Stimulated activated CD4-positive, alpha-beta T cell treated with anti-CD3 and anti-CD28 coated beads, Interleukin-2, amount 100 ng/mL, for 24 hours (primary cell): ENCODE results near the gene ZNF286A.
A peak's percentile ranks its signal among the peaks of the same experiment; 100 is the strongest.
"Not testable (repeated sequence)": the region's sequence is repeated elsewhere in the genome, so short reads cannot be mapped to it uniquely, and the experiment has no call there.

Experiments
- DNase-seq, 2 donors: peaks; one replicate each; pipeline ENCODE4 v3.0.0-alpha.2; 2020

The ZNF286A gene

DNA sequence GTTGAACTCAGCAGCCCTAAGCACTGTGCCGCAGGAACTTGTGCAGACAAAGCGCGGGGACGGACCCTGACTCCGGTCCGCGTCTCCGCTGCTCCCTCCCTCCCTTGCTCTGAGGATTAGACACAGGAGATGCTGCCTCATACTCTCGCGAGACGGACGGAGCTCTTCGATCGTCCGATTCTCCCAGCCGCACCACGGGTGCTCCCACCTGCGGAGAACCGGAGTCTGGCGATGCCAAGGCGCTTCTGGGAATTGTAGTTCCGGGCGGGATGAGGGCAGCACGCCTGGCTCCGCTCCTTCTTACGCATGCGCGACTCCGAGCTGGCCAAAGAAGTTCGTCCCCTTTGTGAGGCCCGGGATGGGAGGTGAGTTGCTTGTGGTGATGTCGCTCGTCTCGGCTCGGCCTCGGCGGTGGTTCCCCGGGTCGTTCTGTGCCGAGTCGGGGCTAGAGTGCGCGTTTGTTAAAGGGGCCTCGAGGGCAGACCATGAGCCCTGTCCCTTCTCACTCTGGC is at the start of gene ZNF286A:
Gene ZNF286A (plus strand): TSS at position 340 of the 512 bp plus-strand sequence. CDS start 578 bp downstream, outside the sequence.
- DNase-seq, result peak; percentile 97 to 98

GRCh38 chr17:15649861-15650421 is 49.6 kb upstream of the ZNF286A start:
- DNase-seq, result no peak

- DNase-seq, result no peak
These were observed 48.6 kb upstream of the ZNF286A start for GRCh38 chr17:15650741-15651582.

DNA sequence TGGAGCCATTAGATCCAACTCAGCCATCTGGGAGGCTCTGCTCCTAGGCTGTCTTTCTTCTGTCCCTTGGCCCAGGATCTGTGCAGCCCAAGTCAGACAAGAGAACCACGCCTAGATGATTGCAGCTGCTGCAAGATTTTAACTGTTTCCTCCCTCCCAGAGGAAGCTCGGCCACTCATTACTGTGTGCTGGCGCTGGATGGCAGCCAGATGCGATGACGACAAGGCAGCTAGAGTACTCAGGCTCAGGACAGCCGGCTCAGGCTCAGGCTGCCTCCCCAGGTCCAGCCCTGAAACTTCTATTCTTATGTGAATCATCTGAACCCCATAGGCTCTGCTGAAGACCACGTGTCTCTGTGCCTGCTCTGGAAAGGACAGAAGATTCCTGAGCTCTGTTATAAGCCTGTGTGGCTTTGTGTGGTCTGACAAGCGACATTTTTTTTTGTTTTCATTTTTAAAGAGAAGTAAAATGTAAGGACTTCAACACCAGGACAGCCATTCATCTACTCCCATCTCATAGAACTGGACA is 47.9 kb upstream of the ZNF286A start:
- DNase-seq, result peak in 1 of 2 donors; percentile 39

DNA sequence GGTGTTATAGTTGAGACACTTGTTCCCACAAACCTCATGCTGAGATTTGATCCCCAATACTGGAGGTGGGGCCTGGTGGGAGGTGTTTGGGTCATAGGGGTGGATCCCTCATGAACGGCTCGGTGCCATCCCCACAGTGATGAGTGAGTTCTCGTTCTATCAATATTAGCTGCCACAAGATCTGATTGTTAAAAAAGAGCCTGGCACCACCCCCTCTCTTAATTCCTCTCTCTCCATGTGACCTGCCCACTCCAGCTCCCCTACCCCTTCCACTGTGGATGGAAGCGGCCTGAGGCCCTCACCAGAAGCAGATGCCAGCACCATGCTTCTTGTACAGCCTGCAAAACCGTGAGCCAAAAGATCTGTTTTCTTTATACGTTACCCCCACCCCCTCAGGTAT is 46.6 kb upstream of the ZNF286A start:
- DNase-seq, result no peak

- DNase-seq, result not testable (repeated sequence)
These were observed 45.2 kb upstream of the ZNF286A start for GRCh38 chr17:15654401-15654800.

GRCh38 chr17:15654886-15655561 is 44.5 kb upstream of the ZNF286A start:
- no peak for DNase-seq

DNA sequence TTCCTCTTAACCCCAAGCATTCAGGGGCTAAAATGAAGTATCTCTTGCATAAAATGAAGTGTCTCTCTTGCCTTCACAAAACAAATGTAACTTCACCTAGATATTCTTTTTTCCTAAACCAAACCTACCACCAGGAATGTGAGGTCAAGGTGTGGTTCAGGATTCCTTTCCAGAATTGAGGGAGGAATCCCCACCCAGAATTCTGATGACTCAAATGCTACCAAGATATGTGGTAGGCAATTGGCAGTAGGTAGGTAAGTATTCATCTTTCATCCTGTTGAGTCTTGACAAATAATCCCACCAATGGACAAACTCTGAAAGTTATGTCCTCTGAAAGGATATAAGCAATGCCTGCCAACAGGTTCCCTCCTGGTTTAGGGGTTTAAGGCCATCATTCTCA is 41.7 kb upstream of the ZNF286A start:
- DNase-seq, result no peak

- DNase-seq, result no peak
These were observed 41.3 kb upstream of the ZNF286A start for GRCh38 chr17:15658296-15658695.

DNA sequence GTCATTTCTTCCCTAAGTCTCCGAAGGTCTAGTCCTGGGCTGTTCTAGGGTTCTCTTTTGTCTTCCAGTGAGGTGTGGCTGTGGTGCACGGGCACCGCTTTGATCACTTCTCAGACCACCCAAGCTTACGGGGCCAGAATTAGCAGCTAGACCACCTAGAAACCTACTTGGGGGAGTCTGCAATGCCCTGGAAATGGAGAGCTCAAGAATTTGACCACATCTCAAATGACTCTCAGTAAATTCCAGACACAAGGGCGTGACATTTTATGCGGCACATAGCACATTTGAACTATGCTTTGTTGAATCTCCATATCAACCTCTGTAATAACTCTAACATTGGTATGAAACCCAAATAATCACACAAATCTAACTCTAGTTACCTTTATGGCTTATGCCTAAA is 40.3 kb upstream of the ZNF286A start:
- DNase-seq, result no peak

DNA sequence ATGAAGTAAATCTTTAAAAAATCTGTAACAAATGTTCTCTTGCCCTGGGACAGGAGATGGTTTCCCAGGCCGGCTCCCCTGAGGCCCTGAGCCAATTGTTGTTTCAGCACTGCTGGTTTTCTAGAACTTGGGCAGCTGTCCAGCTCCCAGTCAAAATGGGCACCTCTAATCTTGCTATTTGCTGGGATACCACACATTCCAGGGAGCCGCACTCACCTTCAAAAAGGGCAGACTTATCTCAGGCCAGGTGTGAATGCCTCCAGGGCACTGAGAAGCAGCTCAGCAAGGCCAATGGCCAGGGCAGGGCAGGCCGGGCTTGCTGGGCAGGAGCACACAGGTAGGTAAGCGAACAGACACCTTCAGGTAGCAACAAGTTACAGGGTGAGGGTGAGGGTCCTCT is 39.9 kb upstream of the ZNF286A start:
- no peak for DNase-seq

DNA sequence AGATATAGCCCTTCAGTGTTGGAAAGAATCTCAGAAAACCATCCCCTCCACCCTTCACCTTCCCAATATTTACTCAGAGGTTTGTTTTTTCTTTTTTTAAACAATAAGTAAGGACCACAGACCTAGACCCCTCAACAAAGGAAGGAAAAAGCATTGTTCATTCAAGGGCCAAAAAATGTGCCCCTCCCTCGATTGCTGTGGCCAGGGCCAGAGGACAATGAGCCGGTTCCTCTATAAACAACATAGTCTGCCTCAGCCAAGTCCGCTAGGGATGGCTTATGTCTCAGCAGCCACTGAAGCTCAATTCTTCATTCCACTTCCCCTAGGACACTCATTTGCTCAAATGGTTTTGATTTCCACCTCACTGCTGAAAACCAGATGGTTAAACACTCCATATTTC is 39.5 kb upstream of the ZNF286A start:
- DNase-seq, result no peak

DNA sequence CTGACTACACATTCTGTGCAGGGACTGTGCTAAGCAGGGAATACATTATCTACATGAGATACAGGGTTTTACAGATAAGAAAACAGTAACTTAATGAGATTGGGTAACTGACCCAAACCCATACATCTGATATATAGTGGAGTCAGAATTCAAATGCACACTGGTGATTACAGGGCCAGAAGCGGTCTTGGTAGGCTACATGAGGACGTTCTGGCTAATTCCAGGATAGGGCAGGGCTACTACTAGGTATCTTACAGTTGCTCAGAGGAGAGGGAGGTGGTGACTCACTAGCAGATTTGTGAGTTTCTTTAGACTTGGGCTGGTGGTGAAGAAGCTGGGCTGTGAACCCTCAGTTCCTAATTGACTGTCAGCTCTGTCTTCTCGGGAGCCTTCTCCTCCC is 36.9 kb upstream of the ZNF286A start:
- DNase-seq, result no peak

GRCh38 chr17:15663176-15663575 is 36.4 kb upstream of the ZNF286A start:
- DNase-seq, result no peak

GRCh38 chr17:15663691-15664090 is 35.9 kb upstream of the ZNF286A start:
- DNase-seq, result no peak

- not testable (repeated sequence) for DNase-seq
These were observed 30.0 kb upstream of the ZNF286A start for GRCh38 chr17:15669526-15669925.

- not testable (repeated sequence) for DNase-seq
These were observed 24.9 kb upstream of the ZNF286A start for GRCh38 chr17:15674640-15675039.

GRCh38 chr17:15675991-15676390 is 23.6 kb upstream of the ZNF286A start:
- DNase-seq, result not testable (repeated sequence)

GRCh38 chr17:15683135-15683534 is 16.4 kb upstream of the ZNF286A start:
- not testable (repeated sequence) for DNase-seq

DNA sequence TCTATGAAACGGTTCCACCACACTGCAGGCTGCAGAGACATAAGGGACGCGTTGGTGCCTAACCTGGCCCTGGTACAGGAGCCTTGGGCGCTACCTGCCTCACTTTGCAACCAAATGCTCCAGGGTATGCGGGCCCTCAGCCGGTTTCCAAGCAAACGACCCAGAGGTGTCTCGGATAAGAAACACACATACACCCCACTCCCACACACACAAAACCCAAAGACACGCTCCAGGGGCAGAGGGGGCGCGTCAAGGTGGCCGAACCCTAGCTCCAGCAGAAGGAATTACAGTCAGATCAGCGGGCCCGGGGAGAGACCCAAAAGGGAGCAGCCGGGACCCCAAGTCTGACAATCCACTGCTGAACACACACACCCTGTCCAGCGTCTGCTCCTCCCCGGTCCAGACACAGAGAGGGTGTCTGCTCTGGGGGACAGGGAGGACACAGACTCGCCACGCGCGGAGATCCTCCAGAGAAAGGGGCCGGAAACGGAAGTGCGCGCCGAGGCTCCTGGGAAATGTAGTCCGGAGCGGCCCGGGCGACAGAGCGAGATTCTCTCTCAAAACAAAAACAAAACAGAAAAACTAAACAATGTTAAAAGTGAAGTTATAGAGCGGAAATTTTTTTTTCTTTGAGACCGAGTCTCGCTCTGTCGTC is 15.6 kb upstream of the ZNF286A start, which contains the start of gene TRIM16:
Gene TRIM16 (minus strand): TSS at position 488 of the 655 bp plus-strand sequence. CDS start 32,702 bp downstream, outside the sequence.
- peak; percentile 81 to 84 for DNase-seq

GRCh38 chr17:15687494-15687893 is 12.1 kb upstream of the ZNF286A start:
- not testable (repeated sequence) for DNase-seq

DNA sequence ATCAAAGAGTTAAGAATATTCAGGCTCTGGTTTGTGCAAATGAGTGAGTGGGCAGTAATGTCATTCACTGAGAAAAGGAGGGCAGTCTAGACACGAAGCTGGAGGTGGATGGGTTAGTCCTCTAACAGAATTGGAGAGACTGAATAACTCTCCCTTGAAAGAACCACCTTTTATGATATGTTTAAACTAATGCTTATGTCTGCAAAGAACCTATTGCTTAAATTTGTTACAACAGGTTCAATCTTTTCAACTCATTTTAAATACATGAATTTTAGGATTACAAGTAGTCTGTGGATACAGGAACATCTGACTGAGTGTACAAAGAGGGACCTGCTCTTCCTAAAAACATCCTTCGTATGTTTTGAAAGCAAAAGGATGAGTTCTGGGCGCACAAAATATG is 585 bp upstream of the ZNF286A start:
- not testable (repeated sequence) for DNase-seq

DNA sequence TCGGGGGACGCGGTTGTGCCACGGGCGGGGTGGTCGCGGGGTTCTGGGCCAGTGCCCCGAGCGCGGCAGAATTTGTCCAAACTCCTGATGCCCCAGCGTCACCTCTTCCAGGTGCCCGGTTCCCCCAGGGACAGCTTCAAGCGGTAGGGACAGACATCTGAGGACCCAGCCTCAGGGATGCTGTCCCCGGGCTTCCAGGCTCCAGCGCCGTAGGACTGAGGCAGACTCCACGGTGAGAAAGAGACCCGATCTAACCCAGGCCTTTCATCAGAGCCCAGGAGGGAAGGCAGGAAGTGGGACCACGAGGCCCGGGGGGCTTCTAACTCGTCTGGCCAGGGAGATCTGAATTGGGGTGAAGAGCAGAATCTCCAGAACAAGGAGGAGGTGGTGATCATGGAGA is 385 bp downstream of the ZNF286A start:
- DNase-seq, result not testable (repeated sequence)
